ENCODE results near the gene SF3A2.

SF3A2 gene

GRCh38 chr19:2255112-2255845 is 18.7 kb downstream of the SF3A2 start:
- no peak for DNase-seq

- DNase-seq, result no peak
Measured at GRCh38 chr19:2255982-2256685, 19.5 kb downstream of the SF3A2 start, which contains the start of gene JSRP1. JSRP1 (minus strand) TSS chr19:2256417; CDS start chr19:2255314, 1,103 bp downstream.

GRCh38 chr19:2259336-2259735 is 22.7 kb downstream of the SF3A2 start:
- DNase-seq, result no peak

- DNase-seq, result no peak
Measured at GRCh38 chr19:2260341-2260805, 23.7 kb downstream of the SF3A2 start.

GRCh38 chr19:2261438-2262172 is 25.0 kb downstream of the SF3A2 start:
- peak; percentile 74 for DNase-seq

- DNase-seq, result peak; percentile 58
Measured at GRCh38 chr19:2266183-2266993, 29.8 kb downstream of the SF3A2 start.

- DNase-seq, result no peak
Measured at GRCh38 chr19:2268480-2268830, 31.8 kb downstream of the SF3A2 start.

- DNase-seq, result no peak
Measured at GRCh38 chr19:2268861-2269243, 32.2 kb downstream of the SF3A2 start.

- peak; percentile 99 for DNase-seq
Measured at GRCh38 chr19:2269244-2270156, 32.9 kb downstream of the SF3A2 start.

- peak; percentile 57 for DNase-seq
Measured at GRCh38 chr19:2270157-2270422, 33.5 kb downstream of the SF3A2 start.

GRCh38 chr19:2270423-2271233 is 34.0 kb downstream of the SF3A2 start:
- DNase-seq, result peak; percentile 84

- no peak for DNase-seq
Measured at GRCh38 chr19:2271234-2272103, 34.8 kb downstream of the SF3A2 start.

GRCh38 chr19:2273356-2274184 is 36.9 kb downstream of the SF3A2 start:
- DNase-seq, result peak; percentile 82

GRCh38 chr19:2274185-2274711 is 37.6 kb downstream of the SF3A2 start:
- no peak for DNase-seq

- peak; percentile 62 for DNase-seq
Measured at GRCh38 chr19:2274931-2275535, 38.4 kb downstream of the SF3A2 start.

- no peak for DNase-seq
Measured at GRCh38 chr19:2275588-2276428, 39.2 kb downstream of the SF3A2 start.

GRCh38 chr19:2276429-2276986 is 39.9 kb downstream of the SF3A2 start:
- DNase-seq, result no peak
